Left cardiac atrium (tissue), 4 donors: ENCODE results near the gene CCSER1. TPM values are rescaled to one million over a fixed set of nuclear protein-coding genes. Genes with fewer than 3 reads are reported as not detected.
"Not testable (repeated sequence)": the region's sequence is repeated elsewhere in the genome, so short reads cannot be mapped to it uniquely, and the experiment has no call there.

Experiments
- ATAC-seq, 2 donors: fragments of 200-7000 bp; cut with Tn5 transposase; one replicate each; pipeline ENCODE4 v1.9.1; 2020; ENCODE audit warnings: mild to moderate bottlenecking in 2 of 2, moderate library complexity in 2 of 2
- DNase-seq: peaks from one replicate; pipeline ENCODE4 v3.0.0-alpha.2; 2020
- intact Hi-C, 2 donors: fragments of 100-400 bp; cut with DNase I; formaldehyde crosslinking; loops; one replicate each; pipeline versions ENCODE4 v1.14.1 to v1.15.1; 2022 to 2023
- total RNA-seq, 2 donors: library from RNA; stranded (reverse); fragmentation: NEBNext Ultra II Directional; extraction: Animal tissue kit (Norgen Biotek cat#: 25700); gene quantifications; one replicate each; pipeline ENCODE4 v1.2.1, GENCODE V29; 2021
- donor health status: DM: no; HTN: yes; CAD: no.
- donor health status: DM: no; HTN: yes; CAD: no; lungs with severe emphysema.
- donor health status: DM: yes; HTN: yes; CAD: no.
- donor health status: Dilated cardiomyopathy.

CCSER1 gene
- total RNA-seq, 2 donors from 2014 or later, result 9.6 to 12.3 TPM

DNA sequence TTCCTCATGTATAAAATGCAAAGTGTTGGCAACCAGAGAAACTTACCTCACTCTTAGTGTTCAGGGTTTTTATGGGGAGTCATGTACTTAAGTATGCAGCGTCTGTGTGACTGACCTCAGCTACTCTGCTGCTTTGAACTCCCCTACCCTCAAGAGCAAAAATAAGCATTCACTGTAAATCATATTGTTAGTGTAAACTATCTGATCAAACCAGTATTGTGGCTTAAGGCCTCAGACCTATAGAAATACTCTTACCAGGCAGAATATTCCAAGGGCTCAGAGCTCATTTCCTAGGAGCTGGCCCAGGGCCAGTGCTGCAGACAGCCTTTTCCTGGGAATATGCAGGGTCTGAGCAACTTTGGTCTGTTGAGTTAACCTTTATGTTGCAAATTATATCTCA is 453.1 kb downstream of the CCSER1 start:
- no peak for ATAC-seq
- intact Hi-C loops, result no loop called here
- DNase-seq, result no peak

DNA sequence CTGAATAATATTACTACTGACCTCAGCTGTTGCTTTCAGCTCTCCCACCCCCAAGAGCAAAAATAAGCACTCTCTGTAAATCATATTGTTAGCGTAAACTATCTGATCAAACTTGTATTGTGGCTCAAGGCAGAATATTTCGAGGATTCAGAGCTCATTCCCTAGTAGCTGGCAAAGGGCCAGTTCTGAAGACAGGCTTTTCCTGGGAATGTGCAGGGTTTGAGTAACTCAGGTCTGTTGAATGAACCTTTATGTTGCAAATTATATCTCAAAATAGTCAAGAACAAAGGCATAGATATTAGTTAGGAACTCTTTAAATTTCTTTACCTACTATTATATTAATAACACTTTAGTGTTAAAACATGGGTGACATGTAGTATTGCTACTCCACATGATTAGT is 454.9 kb downstream of the CCSER1 start:
- DNase-seq (no peak), ATAC-seq (no peak)
- intact Hi-C loops, result no loop called here

DNA sequence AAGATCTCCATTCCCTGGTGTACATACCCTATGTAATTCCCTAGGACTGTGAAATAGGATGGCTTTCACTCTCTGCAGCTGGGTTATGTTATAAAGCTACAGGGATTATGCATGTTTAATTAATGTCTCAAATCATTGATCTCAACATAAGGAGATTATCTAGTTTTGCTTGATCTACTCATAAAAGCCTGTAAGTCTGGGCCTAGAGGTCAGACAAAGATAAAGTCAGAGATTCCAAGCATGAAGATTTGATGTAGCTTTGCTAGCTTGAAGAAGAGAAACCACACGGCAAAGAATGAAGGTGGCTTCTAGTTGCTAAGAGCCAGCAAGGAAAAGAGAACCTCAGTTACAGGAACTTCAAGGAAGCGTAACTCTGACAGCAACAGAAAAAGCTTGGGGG is 456.9 kb downstream of the CCSER1 start:
- ATAC-seq, result no peak
- intact Hi-C loops, result no loop called here
- DNase-seq, result no peak

DNA sequence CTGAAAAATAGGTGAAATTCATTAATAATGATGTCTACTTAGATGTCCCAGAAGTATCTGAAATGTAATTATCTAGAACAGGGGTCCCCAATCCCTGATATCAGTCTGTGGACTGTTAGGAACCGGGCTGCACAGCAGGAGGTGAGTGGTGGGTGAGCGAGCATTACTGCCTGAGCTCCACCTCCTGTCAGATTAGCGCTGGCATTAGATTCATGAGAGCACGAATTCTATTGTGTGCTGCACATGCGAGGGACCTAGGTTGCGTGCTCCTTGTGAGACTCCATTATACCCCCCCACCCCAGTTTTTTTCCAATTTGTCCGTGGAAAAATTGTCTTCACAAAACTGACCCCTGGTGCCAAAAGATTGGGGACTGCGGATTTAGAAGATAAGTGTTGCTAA is 458.8 kb downstream of the CCSER1 start:
- DNase-seq (no peak), ATAC-seq (no peak)
- intact Hi-C loops, result no loop called here

DNA sequence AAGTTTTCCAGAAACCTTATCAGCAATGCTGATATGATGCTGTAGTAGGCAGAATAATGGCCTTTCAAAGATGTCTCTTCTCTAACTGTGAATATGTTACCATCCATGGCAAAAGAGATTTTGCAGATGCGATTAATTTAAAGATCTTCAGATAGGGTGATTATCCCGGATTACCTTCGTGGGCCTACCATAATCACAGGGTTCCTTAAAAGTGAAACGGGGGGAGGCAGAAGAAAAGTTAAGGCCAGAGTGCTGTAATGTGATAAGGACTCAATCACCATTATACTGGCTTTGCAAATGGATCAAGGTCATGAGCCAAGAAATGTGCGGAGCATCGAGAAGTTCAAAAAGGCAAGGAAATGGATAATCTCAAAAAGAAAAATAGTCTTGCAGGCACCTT is 459.6 kb downstream of the CCSER1 start:
- ATAC-seq, result no peak
- intact Hi-C loops, result no loop called here
- DNase-seq, result no peak

DNA sequence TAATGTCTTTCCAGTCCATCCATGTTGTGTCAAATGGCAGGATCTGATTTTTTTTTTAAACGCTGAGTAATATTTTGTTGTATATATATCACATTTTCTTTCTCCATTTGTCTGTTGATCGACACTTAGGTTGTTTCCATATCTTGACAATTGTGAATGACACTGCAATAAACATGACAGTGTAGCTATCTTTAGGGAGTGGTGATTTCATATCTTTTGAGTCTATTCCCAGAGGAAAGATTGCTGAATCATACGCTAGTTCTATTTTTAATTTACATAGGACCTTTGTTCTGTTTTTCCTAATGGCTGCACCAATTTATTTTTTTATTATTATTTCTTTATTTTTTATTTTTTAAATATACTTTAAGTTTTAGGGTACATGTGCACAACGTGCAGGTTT is 470.7 kb downstream of the CCSER1 start:
- intact Hi-C loops, result no loop called here

DNA sequence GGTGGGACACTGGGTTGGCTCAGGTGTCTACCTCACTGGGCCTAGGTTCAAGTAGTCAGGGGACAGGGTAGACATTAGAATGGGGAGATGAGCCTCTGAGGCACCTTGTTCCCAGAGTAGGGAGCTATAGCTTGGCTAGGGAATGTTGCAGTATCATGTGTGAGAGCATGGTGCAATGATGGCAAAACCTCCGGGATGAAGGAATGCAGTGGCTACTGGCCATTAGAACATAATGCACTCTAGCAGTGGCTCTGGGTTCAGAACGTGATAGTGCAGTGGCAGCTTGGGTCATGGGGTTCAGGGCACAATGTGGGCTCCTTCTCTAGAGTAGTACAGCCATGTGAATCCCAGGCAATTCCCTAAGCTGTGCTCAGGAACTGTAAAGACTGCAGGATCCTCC is 471.5 kb downstream of the CCSER1 start:
- ATAC-seq (no peak), DNase-seq (no peak)
- intact Hi-C loops, result no loop called here

More for the DNA sequence above, 470.7 kb downstream of the CCSER1 start:
- DNase-seq (no peak), ATAC-seq (peak; percentile 62 to 65)

DNA sequence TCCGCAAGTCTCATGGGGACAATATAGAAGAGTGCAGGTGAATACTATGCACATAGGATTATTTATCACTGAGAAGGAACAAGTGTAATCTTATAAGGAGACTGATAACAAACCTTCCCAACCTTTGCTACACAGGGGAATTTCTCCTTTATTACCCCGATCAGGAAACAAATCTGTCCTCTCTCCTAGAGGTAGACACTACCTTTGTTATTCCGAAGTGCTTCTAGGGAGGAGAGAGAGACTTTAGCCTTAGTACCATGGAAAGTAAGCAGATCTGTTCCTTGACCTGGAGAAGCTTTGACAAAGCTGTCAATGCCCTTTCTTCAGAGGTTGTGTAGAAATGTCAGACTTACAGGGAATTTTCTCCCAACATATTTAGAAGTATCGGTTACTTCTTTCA is 475.5 kb downstream of the CCSER1 start:
- no peak for DNase-seq
- ATAC-seq, result no peak
- intact Hi-C loops, result no loop called here

DNA sequence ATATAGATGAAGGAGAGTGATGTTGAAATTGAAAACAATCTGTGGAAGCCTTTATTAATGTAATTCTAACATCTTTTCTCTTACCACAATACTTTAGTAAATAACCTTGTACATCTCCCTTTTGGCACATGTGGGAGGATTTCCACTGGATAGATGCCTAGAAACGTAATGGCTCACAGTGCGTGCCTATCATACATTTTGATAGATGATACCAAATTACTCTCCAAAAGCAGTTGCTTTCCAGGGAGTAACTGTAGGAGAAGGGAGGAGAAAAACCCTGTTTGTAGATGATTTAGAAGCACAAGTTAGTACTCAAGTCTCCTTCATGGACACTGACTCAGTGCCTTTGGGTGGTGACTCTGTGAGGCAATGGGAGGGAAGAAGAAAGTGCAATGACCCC is 476.3 kb downstream of the CCSER1 start:
- ATAC-seq (peak in 1 of 2 donors; percentile 50), DNase-seq (no peak)
- intact Hi-C loops, result no loop called here

DNA sequence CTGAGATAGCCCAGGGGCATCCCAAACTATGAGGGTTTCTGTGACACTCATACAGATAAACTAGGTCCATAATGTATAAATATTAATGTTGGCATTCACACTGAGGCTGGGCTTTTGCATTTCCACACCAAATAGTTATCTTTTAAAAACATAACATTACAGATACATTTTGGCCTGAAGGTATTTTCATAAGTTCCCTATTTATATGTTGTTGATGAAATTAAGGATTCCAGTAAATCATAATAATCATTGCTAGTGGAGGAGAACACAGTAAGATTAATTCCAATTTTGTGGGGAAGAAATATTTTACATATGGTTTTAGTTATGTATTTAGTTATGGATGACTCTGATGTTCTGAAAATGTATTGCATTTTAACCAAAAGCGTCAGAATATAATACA is 479.6 kb downstream of the CCSER1 start:
- no peak for ATAC-seq
- DNase-seq, result no peak

DNA sequence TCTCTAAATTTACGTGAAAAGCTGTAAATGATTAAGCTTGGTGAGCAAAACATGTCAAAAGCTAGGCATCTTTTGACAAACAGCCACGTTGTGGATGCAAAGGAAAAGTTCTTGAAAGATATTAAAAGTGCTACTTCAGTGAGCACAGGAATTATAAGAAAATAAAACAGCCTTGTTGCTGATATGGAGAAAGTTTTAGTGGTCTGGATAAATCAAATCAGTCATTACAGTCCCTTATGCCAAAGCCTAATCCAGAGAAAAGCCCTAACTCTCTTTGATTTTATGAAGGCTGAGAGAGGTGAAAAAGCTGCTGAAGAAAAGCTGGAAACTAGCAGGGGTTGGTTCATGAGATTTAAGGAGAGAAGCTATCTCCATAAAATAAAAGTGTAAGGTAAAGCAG is 487.2 kb downstream of the CCSER1 start:
- ATAC-seq (no peak), DNase-seq (no peak)
- intact Hi-C loops, result no loop called here

More for the DNA sequence above, 479.6 kb downstream of the CCSER1 start:
- intact Hi-C loops, result no loop called here

DNA sequence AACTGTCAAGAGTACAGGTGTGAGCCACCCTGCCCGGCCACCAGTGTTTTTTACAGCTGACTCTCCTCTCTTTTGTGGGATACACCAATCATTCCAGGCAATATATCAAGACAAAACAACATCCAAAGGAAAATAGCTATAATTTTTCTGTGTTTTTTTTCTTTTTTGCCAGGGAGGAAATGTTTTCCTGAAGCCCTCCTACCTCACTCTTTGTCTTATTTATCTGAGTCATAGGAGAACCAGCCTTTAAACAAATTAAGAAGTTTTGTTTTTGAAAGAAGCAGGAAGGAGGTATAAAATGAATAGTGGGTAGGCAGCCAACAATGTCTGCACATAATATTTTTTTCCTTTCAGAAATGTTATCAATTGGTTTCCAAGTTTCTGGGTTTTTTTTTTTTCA is 493.9 kb downstream of the CCSER1 start:
- intact Hi-C loops, result no loop called here
- DNase-seq, result no peak
- ATAC-seq, result no peak

DNA sequence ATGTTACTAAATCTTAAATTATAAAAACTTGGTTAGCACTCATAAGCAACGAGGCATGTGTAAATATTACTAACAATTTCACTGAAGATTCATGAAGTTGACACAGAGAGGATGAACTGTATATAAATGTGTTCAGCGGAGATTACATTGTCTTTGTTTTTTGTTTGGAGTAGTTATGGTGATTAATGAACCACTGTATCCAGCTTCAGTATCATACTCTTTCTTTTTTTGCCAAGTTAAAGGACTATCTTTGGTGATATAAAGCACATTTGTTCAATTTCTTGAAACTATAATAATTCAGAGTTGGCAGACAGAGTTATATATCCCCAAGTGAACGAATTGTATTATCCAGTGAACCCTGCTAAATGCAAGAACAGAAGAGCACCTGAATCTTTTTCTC is 497.6 kb downstream of the CCSER1 start:
- DNase-seq, result no peak
- no peak for ATAC-seq
- intact Hi-C loops, result no loop called here

DNA sequence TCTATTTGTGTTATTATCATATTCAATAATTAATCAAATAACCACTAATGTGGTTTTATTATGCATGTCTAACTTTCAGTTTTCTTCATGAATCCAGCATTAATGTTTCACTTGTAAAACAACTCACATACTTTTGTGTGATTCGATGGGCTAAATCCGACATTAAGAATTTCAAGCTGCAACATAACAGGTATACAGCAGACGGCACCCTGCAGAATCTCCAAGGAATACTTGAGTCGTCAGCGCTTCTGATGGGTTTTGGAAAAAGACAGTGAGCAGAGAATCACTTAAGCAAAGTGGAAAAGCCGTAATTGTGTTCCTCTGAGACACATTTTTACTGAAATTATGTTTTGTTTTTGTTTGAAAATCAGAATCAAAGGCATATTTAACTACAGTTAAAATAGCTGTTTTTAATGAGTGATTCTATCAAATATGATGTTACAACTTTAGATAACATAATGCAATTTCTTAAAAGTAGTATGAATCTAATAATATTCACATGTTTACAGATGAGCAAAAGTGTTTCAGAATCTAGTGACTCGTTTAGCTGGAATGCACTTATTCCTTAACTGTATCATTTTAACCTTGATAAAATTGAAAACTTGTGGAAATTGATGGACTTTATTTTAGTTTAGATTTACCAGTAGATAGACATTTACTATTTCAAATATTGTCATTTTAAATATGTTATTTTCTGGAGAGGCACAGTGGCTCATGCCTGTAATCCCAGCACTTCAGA is 514.8 kb downstream of the CCSER1 start:
- ATAC-seq (no peak), DNase-seq (no peak)
- intact Hi-C loops, result no loop called here

DNA sequence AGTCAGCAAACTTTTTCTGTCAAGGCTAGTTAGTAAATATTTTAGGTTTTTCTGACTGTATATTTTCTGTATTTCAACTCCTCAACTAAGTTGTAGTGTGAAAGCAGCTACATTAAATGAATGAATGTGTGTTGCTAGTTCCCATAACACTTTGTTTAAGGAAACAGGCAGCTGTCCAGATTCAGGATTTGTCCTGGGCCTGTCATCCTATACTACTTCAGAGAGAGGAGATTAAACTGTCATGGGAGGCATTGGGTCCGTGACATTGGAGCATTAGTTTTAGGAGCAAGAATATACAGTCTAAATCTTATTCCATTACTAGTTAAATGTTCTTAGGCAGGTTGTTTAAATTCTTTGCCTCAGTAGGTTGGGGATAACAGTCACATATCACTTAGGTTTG is 516.0 kb downstream of the CCSER1 start:
- DNase-seq (no peak), ATAC-seq (no peak)
- intact Hi-C loops, result no loop called here

DNA sequence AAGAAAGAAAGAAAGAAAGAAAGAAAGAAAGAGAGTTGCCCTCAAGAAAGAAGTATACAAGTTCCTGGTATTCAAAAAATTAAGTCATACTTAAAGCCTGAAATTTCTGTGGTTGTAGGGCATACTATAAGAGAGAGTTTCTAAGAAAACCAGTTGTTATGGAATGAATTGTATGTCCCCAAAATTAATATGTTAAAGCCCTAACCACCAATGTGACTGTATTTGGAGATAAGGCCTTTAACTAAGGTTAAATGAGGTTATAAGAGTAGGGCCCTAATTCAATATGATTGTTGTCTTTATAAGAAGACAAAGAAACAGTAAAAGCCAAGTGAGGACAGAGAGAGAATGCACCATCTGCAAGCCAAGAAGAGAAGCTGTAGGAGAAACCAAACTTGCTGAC is 521.1 kb downstream of the CCSER1 start:
- no peak for ATAC-seq
- no peak for DNase-seq
- intact Hi-C loops, result no loop called here

DNA sequence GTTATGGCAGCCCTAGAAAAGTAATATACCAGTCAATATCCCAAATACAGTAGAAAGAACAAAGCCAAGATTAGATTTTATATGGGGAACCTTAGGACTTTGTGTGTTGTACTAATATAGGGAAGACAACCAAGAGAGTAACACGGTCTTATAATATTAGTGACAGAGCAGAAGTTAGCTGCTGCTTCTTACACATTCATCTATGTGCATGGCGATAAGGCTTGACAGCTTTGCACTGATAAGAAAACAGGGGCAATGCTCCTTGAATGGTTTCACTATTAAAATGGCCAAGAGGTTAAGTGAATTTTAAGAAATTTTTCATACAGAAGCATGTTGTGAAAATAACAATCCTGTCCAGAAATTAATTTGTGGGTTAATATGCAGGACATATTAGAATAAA is 521.6 kb downstream of the CCSER1 start:
- no peak for DNase-seq
- no peak for ATAC-seq
- intact Hi-C loops, result no loop called here

DNA sequence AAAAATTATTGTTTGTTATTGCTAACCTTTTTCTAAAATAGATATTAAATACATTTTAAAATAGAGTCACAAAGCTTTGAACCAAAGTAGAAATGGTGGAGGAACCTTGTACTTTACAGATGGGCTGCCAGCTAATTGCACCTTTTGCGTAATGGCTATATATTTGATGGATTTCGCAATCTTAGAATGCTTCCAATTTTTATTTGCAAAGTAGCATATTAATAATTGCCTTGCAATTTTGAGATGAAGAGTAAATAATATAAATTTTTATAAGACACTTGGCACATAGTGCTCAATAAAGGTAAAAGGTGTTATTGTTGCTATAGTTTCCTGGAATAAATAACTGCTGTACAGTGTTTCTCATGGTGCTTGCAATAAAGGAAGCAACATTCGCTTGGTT is 533.5 kb downstream of the CCSER1 start:
- intact Hi-C loops, result no loop called here
- DNase-seq (no peak), ATAC-seq (no peak)

DNA sequence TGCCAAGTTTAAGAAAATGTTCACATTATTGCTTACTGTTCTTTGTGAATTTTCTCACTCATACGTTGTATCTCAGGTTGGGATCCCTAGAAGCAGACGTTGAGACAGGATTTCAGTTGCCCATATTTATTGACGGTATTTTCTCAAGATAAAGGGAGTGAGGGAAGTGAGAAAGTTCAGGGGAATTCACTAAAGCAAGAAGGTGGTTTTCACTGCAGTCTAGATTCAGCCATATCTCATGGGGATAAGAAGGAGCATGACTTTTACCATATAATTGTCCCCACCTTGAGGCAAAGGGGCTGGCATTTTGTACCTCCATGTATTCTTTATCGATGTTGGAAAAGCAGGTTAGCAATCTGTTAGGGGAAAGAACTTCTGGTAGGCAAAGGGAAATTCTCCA is 543.0 kb downstream of the CCSER1 start:
- DNase-seq, result no peak
- no peak for ATAC-seq
- intact Hi-C loops, result no loop called here

DNA sequence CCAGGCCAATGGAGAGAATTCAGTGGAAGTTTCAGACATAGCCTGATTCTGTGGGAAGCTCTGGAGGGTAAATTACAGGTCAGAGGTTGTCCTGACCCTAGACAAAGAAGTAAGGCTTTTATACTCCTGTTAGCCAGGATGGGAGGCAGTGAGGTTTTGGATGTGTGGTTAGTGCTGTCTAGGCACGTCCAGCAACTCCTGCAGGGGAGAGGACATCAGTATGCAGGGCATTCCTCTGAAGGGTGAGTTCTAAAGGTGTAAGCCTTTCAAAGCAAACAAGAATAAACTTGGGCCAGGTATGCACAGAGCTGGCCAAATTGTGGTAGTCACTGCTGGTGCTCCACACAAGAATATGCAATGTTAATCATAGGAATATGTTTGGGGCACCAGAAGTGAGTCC is 562.5 kb downstream of the CCSER1 start:
- DNase-seq (no peak), ATAC-seq (no peak)
- intact Hi-C loops, result no loop called here

DNA sequence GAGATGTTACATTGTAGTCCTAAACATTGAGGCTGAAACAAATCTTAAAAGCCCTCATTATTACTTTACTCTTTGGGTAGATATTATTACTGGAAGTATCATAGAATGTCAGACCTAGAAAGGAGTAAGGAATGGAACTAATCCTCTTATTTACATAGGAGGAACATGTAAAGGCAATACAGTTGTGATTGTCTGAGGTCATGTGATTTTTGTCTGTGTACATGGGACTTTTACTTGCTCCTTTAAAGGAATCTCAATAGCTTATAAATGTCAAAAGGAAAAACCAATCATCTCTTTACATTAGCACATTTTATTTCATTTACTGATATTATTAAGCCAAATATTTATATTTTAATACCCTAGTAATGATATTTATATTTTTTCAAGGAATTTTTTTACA is 568.2 kb downstream of the CCSER1 start:
- ATAC-seq (no peak), DNase-seq (no peak)
- intact Hi-C loops, result no loop called here

DNA sequence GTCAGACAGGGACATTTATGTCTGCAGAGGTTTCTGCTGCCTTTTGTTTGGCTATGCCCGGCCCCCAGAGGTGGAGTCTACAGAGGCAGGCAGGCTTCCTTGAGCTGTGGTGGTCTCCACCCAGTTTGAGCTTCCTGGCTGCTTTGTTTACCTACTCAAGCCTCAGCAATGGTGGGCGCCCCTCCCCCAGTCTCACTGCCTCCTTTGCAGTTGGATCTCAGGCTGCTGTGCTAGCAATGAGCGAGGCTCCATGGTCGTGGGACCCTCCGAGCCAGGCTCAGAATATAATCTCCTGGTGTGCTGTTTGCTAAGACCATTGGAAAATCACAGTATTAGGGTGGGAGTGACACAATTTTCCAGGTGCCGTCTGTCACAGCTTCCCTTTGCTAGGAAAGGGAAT is 578.3 kb downstream of the CCSER1 start:
- DNase-seq, ATAC-seq, intact Hi-C loops: not testable (repeated sequence)
